Epithelial cell of prostate (primary cell): ENCODE results near the gene S100A10.

Experiments used
- DNase-seq: peaks from one replicate; pipeline ENCODE4 v3.0.0-alpha.2; 2011; ENCODE audit warnings: low read depth, low spot score
- H3K27ac ChIP-seq: fragments of 450-650 bp; 2 replicates; pipeline ENCODE4 v1.5.1; 2017; ENCODE audit warnings: mild to moderate bottlenecking

S100A10 gene

DNA sequence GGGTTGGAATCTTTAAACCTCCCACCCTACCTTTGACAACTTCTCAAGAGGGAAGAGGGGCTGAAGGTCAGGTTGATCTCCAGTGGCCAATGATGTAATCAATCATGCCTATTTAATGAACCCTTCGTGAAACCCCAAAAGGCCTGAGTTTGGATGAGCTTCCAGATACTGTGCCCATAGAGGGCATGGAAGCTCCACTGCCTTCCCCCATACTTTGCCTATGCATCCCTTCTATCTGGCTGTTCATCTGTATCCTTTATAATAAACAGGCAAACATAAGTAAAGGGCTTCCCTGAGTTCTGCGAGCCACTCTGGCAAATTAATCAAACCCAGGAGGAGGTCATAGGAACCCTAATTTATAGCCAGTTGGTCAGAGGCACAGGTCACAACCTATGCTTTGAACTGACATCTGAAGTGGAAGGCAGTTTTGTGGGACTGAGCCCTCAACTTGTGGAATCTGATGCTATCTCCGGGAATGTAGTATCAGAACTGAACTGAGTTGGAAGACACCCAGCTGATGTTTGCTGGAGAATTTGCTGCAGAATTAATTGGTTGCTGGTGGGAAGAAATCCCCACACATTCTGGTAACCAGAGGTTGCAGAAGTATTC is 24.8 kb downstream of the S100A10 start:
- DNase-seq, result no peak
- H3K27ac ChIP-seq, result no peak overlapping the region

- DNase-seq, result no peak
- H3K27ac ChIP-seq, result no peak overlapping the region
Observed at GRCh38 chr1:151968058-151968457, 25.6 kb downstream of the S100A10 start.

DNA sequence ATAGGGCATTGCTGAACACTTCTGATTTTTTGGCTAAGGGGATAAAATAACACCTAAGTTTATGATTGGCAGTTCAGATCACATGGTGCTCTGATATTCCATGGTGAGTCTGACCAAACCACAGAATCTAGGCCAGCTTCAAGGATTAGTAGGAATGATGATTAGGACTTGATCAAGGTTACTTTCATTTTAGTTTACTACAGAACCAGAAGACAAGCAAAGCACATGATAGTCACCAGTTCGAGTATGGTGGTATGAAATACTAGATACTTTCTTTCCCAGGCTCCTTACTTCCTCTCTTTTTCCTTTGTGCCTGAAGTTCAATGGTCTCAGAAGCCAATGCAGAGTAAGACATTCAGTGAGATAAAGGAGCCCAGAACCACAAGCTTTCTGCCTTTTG is 26.6 kb downstream of the S100A10 start:
- H3K27ac ChIP-seq, result no peak overlapping the region
- no peak for DNase-seq

- DNase-seq, result no peak
- no peak overlapping the region for H3K27ac ChIP-seq
Observed at GRCh38 chr1:151966061-151966460, 27.6 kb downstream of the S100A10 start.

GRCh38 chr1:151964510-151964909 is 29.1 kb downstream of the S100A10 start:
- DNase-seq, result no peak
- no peak overlapping the region for H3K27ac ChIP-seq

DNA sequence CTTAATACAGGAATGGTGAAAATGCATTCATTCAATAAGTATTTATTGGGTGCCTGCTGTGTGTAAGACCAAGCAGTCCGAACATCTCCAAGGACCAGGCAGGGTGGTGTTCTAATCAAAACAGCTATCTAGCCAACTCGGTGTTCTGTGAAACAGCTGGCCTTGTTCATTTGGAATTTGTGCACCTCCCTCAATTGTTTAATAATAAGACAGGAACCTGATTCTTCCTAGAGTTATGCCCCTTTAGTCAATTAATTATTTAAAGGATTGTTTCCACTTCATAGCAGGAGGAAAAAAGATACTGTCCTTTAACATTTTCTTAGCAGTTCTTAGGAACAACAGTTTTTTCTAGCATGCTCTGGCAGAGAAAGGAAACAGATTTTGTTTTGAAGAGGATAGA is 30.4 kb downstream of the S100A10 start:
- DNase-seq, result no peak

GRCh38 chr1:151961833-151962232 is 31.8 kb downstream of the S100A10 start:
- H3K27ac ChIP-seq, result no peak overlapping the region
- no peak for DNase-seq

More for the DNA sequence above, 30.4 kb downstream of the S100A10 start:
- H3K27ac ChIP-seq, result no peak overlapping the region

DNA sequence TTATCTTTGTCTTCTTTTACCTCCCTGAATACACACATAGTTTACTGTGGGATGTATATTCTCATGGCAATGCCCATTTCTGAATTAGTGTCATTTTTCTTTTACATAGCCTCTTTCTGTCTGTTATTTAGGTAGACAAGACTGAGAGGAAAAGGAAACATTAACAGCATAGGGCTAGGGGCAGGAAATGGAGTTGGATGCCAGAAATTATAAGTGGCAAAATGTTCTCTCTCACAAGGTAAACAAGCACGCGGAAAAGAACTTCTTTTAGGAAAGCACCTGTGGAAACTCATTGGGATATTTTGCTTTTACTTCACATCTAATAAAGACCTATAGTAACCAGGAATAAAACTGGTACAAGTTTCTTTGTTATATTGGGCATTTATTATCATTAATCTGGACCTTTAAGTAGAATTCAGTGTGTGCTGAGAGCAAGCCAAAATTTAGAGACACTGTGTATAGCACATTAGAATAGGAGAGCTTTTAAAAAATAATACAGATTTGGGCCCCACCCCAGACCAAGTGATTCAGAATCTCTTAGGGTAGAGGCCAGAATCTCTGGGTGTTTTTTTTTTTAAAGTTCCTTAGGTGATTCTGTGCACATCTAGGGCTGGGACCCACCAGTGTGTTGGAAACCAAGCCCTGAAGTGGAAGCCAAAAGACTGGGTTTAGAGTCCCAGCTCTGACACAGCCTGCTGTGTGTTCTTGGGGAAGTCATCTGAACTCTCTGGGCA is 32.7 kb downstream of the S100A10 start:
- no peak for DNase-seq

DNA sequence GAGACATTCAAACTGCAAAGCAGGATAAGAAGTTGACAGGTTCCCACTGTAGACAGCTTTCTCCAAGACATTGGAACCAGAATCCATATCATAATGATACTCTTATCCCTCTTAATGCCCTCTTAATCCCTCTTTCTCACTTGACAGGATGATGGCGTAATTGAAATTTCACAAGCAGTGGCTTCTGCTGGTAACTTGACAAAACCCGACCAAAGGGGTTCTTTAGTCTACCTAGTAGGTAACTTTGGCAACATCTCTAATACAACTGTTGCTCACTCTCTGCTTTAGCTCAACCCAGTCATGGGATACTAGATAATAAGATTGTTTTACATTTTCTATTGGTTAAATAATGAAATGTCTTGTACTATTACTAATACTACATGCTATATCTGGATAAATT is 34.7 kb downstream of the S100A10 start:
- no peak overlapping the region for H3K27ac ChIP-seq
- no peak for DNase-seq

More for the DNA sequence above, 32.7 kb downstream of the S100A10 start:
- H3K27ac ChIP-seq, result no peak overlapping the region

GRCh38 chr1:151956957-151957497 is 36.6 kb downstream of the S100A10 start:
- DNase-seq, result no peak
- no peak overlapping the region for H3K27ac ChIP-seq

DNA sequence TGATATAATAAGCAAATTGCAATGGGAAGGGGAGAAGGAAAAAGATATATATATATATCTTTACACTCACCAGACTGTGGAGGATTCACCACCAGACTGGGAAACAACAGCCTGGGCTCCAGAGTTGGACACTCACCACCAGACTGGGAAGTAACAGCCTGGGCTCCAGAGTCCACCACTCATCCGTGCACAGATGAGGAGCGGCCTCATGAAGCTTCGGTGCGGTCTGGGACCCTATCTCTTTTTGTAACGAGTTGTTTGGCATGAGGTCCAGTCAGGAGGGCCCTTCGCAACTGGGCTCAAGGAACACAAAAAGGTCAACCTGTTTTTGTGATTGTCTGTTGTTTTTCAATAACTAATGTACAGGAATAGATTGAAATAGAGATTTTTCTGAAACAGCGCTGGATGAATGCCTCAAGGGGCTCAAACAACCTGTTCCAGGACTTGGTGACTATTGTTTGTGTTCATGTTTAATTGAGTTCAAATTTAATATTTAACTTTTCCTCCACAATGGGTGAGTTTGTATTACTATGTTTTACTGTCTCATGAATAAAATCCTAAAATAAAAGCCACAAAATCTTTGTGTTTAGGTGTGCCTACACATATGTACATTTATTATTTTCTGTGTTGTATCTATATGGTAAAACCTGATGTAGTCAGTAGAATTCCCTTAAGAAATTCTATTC is 40.1 kb downstream of the S100A10 start:
- DNase-seq, result no peak
- H3K27ac ChIP-seq, result no peak overlapping the region

DNA sequence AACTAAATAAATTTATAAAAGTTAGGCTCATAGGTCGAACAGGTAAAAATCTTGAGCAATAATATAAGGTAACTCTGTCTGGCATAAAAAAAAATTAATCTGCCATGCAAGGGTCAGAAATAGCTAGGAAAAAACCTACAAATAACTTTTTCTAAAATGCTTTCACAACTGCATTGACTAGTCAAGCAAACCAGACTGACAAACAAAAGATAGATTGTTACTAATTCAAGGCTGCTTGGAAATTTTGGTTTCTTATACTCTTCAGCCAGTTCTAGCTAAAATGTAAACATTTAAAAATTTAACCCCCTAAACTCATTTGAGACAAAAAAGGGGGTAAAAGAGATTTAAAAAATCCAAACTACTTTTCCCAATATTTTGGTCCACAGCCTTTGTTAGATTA is 40.8 kb downstream of the S100A10 start:
- H3K27ac ChIP-seq, result no peak overlapping the region
- DNase-seq, result no peak

DNA sequence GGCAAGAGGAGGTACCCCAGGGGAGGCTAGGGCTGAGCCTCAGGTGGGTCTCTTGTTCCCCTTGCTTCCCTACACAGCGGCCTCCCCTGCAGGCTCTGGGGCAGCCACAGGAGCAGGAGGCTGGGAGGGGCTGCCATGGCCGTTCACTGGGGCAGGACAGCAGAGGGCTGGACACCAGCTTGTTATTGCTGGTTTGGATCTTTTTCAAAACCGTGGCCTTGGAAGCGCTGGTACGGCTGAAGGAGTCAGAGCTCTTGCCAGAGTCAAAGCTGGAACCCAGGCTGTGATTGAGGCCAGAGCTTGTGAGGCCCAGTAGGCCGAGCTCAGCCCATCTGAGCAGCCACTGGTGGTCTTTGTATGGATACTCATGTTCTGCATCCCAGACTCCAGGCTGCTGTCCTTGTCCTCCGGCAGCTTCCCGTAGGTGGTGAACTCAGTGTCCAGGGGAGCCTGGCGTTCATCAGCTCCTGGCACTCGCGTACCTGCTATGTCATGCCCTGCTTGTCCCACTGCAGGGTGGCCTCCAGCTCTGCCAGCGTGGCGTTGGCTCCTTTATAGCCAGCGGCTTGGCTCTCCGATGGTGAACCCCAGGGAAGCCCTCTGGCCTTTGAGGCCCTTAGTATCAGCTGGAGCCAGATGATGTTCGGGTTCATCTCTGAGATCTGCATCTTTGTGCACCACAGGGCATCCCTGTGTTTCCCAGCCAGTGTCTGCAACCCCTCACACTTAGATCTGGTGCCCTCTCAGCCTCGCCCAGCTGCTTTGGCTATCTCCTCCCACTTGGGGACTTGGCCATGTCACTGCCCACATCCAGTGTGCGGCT is 44.1 kb downstream of the S100A10 start:
- no peak for DNase-seq
- H3K27ac ChIP-seq, result no peak overlapping the region

DNA sequence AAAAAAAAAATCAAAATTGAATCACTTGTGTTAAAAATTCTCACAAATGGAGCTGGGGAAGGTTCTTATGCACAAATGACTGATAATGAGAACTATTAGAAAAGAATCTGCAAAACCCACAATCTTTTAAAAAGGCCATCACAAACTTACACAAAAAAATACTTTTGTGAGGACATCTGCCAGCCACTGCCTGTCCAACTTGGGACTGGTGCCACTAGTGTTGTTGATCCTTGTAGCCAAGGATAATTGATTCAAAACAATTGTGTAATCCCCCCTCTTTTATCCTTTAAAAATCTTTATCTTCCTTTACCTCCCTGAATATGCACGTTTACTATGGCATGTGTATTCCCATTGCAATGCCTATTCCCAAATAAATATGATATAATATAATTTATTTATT is 45.2 kb downstream of the S100A10 start:
- no peak overlapping the region for H3K27ac ChIP-seq
- DNase-seq, result no peak

GRCh38 chr1:151947140-151947539 is 46.5 kb downstream of the S100A10 start:
- peak overlapping the region; percentile 84 for H3K27ac ChIP-seq
- no peak for DNase-seq

DNA sequence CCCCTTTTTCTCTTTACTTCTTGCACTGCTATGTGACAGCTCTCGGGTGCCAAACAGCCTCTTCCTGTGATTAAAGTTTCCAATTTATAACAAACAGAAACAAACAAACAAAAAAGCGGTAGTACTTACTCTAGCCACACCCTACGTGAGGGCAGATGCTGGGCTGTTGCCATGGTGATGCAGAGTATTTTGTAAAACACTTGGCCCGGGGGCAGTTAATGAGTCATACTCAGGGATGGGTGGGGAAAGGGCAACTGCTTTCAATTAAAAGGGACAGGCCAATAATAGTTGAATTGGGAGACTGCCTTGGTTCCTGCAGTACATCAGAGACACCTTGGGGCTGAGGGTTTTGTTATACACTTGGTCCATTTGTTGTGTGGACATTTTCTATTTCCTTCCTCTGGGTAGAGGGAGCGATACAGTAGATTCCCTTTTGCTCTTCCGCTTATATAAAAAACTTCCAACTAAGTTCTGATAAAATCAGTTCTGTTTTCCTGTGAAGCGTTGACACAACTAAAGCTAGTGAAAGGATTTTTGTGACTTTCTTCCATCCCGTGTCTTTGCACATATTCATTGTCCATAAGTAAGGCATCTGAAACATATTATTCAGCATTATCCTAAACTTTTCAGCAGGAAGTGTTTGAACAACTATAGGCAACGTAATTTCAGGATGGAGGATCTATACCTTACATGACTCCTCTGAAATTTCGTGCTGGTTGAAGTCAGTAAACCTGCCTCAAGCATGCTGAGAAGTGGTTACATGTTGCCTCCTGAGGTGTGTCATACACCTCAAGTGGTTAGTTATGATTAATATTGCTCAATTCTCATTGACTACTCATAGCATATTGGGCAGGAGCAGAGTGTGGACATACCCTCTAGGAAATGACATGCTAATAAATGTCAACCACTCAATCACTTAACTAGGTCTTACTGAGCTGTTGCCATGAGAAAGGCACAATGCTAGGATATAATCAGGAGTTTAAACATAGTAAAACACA is 47.6 kb downstream of the S100A10 start:
- DNase-seq, result peak; percentile 95
- peak overlapping the region; percentile 84 for H3K27ac ChIP-seq

GRCh38 chr1:151944857-151945575 is 48.6 kb downstream of the S100A10 start:
- DNase-seq, result no peak
- peak overlapping the region; percentile 84 for H3K27ac ChIP-seq

GRCh38 chr1:151944126-151944856 is 49.4 kb downstream of the S100A10 start:
- DNase-seq, result no peak
- H3K27ac ChIP-seq, result no peak overlapping the region
